MM.1S (cell line): ENCODE measurements around the gene WDR36.

Source experiments
- CTCF ChIP-seq: fragments of 300-600 bp; sonication (generic); IDR thresholded peaks from 2 replicates; pipeline ENCODE4 v1.5.1; 2016; ENCODE audit warnings: antibody characterized with exemption, low read length, mixed read lengths
- EZH2 ChIP-seq: fragments of 300-600 bp; sonication (generic); optimal IDR thresholded peaks from 2 replicates; pipeline ENCODE3; 2017; ENCODE audit warnings: low read depth, mild to moderate bottlenecking, antibody characterized with exemption, low read length, mixed read lengths
- EZH2phosphoT487 ChIP-seq: fragments of 300-600 bp; sonication (generic); IDR thresholded peaks from 2 replicates; pipeline ENCODE4 v1.6.1; 2018; ENCODE audit warnings: antibody characterized with exemption, low read length

- TF ChIP-seq CTCF (no peak), EZH2 (no peak), EZH2phosphoT487 (no peak)
Observed at GRCh38 chr5:111167551-111167950, 75.4 kb downstream of the WDR36 start.
